H9 (cell line): ENCODE data around the gene LPAR3. TPM values are rescaled to one million over a fixed set of nuclear protein-coding genes. Genes with fewer than 3 reads are reported as not detected.

Experiments used
- DNase-seq: peaks from one replicate; pipeline ENCODE4 v3.0.0-alpha.2; 2017
- H2AFZ ChIP-seq: one replicate; pipeline ENCODE4 v1.6.1; 2013; ENCODE audit warnings: mild to moderate bottlenecking, low read length, control low read depth, moderate library complexity
- H2AK5ac ChIP-seq: 2 replicates; pipeline ENCODE4 v1.6.1; 2013; ENCODE audit warnings: low read length, control low read depth, mixed read lengths; ENCODE audit not compliant: insufficient read length
- H2BK120ac ChIP-seq: one replicate; pipeline ENCODE4 v1.6.1; 2013; ENCODE audit warnings: low read depth, mild to moderate bottlenecking, low read length, control low read depth, inconsistent platforms; ENCODE audit not compliant: poor library complexity, severe bottlenecking
- H2BK12ac ChIP-seq: 2 replicates; pipeline ENCODE4 v1.6.1; 2013; ENCODE audit warnings: low read length, control low read depth, mixed read lengths, low read depth; ENCODE audit not compliant: insufficient read length
- H2BK15ac ChIP-seq: 2 replicates; pipeline ENCODE4 v1.6.1; 2013; ENCODE audit warnings: low read depth, low read length, control low read depth
- H2BK20ac ChIP-seq: one replicate; pipeline ENCODE4 v1.6.1; 2013; ENCODE audit warnings: low read depth, mild to moderate bottlenecking, low read length, control low read depth, inconsistent platforms; ENCODE audit not compliant: poor library complexity, severe bottlenecking
- H2BK5ac ChIP-seq: 2 replicates; pipeline ENCODE4 v1.6.1; 2013; ENCODE audit warnings: low read length, control low read depth, mixed read lengths; ENCODE audit not compliant: insufficient read length
- H3K14ac ChIP-seq: 2 replicates; pipeline ENCODE4 v1.6.1; 2013; ENCODE audit warnings: low read length, control low read depth; ENCODE audit not compliant: insufficient read depth
- H3K18ac ChIP-seq: 2 replicates; pipeline ENCODE4 v1.6.1; 2013; ENCODE audit warnings: low read depth, mild to moderate bottlenecking, mixed read lengths, low read length, control low read depth; ENCODE audit not compliant: insufficient read length
- H3K23ac ChIP-seq: 2 replicates; pipeline ENCODE4 v1.6.1; 2013; ENCODE audit warnings: low read length, control low read depth, mixed read lengths, low read depth; ENCODE audit not compliant: insufficient read length
- H3K23me2 ChIP-seq: 2 replicates; pipeline ENCODE4 v1.6.1; 2013; ENCODE audit warnings: low read depth, mild to moderate bottlenecking, mixed read lengths, low read length, control low read depth; ENCODE audit not compliant: insufficient read length, poor library complexity, severe bottlenecking
- H3K27ac ChIP-seq: 2 replicates; pipeline ENCODE4 v1.5.1; 2013; ENCODE audit warnings: low read length, control low read depth, mixed read lengths, low read depth; ENCODE audit not compliant: insufficient read length
- H3K27me3 ChIP-seq: 2 replicates; pipeline ENCODE4 v1.6.1; 2013; ENCODE audit warnings: low read length, control low read depth, inconsistent platforms; ENCODE audit not compliant: insufficient read depth
- H3K4ac ChIP-seq: 2 replicates; pipeline ENCODE4 v1.6.1; 2013; ENCODE audit warnings: low read depth, mild to moderate bottlenecking, control low read depth, inconsistent platforms, low read length, moderate library complexity
- H3K4me1 ChIP-seq: 2 replicates; pipeline ENCODE4 v1.6.1; 2013; ENCODE audit warnings: low read length, control low read depth, inconsistent platforms; ENCODE audit not compliant: insufficient read depth
- H3K4me2 ChIP-seq: 2 replicates; pipeline ENCODE4 v1.6.1; 2013; ENCODE audit warnings: low read length, control low read depth, mixed read lengths; ENCODE audit not compliant: insufficient read length, insufficient read depth
- H3K56ac ChIP-seq: 2 replicates; pipeline ENCODE4 v1.6.1; 2013; ENCODE audit warnings: low read depth, mild to moderate bottlenecking, mixed read lengths, low read length, control low read depth; ENCODE audit not compliant: insufficient read length
- H3K79me1 ChIP-seq: 2 replicates; pipeline ENCODE4 v1.6.1; 2013; ENCODE audit warnings: low read depth, mild to moderate bottlenecking, moderate library complexity, low read length, control low read depth, inconsistent platforms; ENCODE audit not compliant: insufficient read depth, poor library complexity, severe bottlenecking
- H3K79me2 ChIP-seq: 2 replicates; pipeline ENCODE4 v1.6.1; 2013; ENCODE audit warnings: low read length, control low read depth, inconsistent platforms; ENCODE audit not compliant: insufficient read depth
- H3K9ac ChIP-seq: 2 replicates; pipeline ENCODE4 v1.6.1; 2013; ENCODE audit warnings: low read length, control low read depth, mixed read lengths; ENCODE audit not compliant: insufficient read length; ENCODE audit errors: extremely low read depth
- H3K9me3 ChIP-seq: one replicate; pipeline ENCODE4 v1.6.1; 2013; ENCODE audit warnings: low read depth, low read length, inconsistent platforms; ENCODE audit not compliant: control insufficient read depth
- H3T11ph ChIP-seq: one replicate; pipeline ENCODE4 v1.6.1; 2013; ENCODE audit warnings: mild to moderate bottlenecking, low read length, control low read depth, inconsistent platforms
- H4K20me1 ChIP-seq: one replicate; pipeline ENCODE4 v1.6.1; 2013; ENCODE audit not compliant: control insufficient read depth, insufficient read length, insufficient read depth
- H4K5ac ChIP-seq: 2 replicates; pipeline ENCODE4 v1.6.1; 2013; ENCODE audit warnings: low read depth, mild to moderate bottlenecking, mixed read lengths, low read length, control low read depth; ENCODE audit not compliant: insufficient read length
- H4K8ac ChIP-seq: replicated peaks from 2 replicates; pipeline ENCODE4 v1.6.1; 2013; ENCODE audit warnings: low read length, control low read depth, mixed read lengths, low read depth; ENCODE audit not compliant: insufficient read length
- H4K91ac ChIP-seq: 2 replicates; pipeline ENCODE4 v1.6.1; 2013; ENCODE audit warnings: low read depth, mild to moderate bottlenecking, moderate library complexity, mixed read lengths, low read length, control low read depth; ENCODE audit not compliant: insufficient read length
- H3K27ac Mint-ChIP-seq, 3 experiments: 2 replicates in 2 of 3; 3 replicates in 1 of 3; pipeline ENCODE4 v1.8.0; 2020 to 2021; ENCODE audit warnings: mixed read lengths in 3 of 3, mild to moderate bottlenecking in 1 of 3, moderate library complexity in 1 of 3
- H3K27me3 Mint-ChIP-seq: 2 replicates; pipeline ENCODE4 v1.8.0; 2021; ENCODE audit warnings: low read depth, mild to moderate bottlenecking, moderate library complexity, mixed read lengths
- H3K36me3 Mint-ChIP-seq, 3 experiments: 2 replicates in 2 of 3; 3 replicates in 1 of 3; pipeline ENCODE4 v1.8.0; 2020 to 2021; ENCODE audit warnings: low read depth in 3 of 3, mixed read lengths in 3 of 3; ENCODE audit not compliant: insufficient read depth in 1 of 3
- H3K4me1 Mint-ChIP-seq, 2 experiments: 2 replicates each; pipeline ENCODE4 v1.8.0; 2020; ENCODE audit warnings: mixed read lengths in 2 of 2
- H3K4me3 Mint-ChIP-seq, 2 experiments: 2 replicates in 1 of 2; 3 replicates in 1 of 2; pipeline ENCODE4 v1.8.0; 2020 to 2021; ENCODE audit warnings: mild to moderate bottlenecking in 2 of 2, mixed read lengths in 2 of 2, moderate library complexity in 1 of 2
- H3K9me3 Mint-ChIP-seq, 2 experiments: 2 replicates in 1 of 2; 3 replicates in 1 of 2; pipeline ENCODE4 v1.8.0; 2020; ENCODE audit warnings: mild to moderate bottlenecking in 2 of 2, mixed read lengths in 2 of 2, moderate library complexity in 1 of 2
- CTCF ChIP-seq: fragments of 200-600 bp; sonication (generic); conservative IDR thresholded peaks from 3 replicates; pipeline ENCODE4 v1.8.0; 2021; ENCODE audit warnings: antibody characterized with exemption, mild to moderate bottlenecking
- WGBS: extraction: QIAGEN DNeasy Blood & Tissue Kit; methylation state at CpG from one replicate; pipeline ENCODE4 v1.1.7; 2013; ENCODE audit warnings: missing lambda C conversion rate, low lambda C conversion rate, mixed read lengths; ENCODE audit not compliant: insufficient read length; ENCODE audit errors: extremely low coverage; 5-methylcytosine and 5-hydroxymethylcytosine counted together
- total RNA-seq: library from RNA; stranded (reverse); gene quantifications from 2 replicates; pipeline ENCODE4 v1.2.1, GENCODE V29; 2021

The LPAR3 gene
- total RNA-seq, 1 experiment from 2014 or later: 3.0 TPM

- H3K4me1 ChIP-seq: no peaks in the 10 kb centered on the region
- DNase-seq: no peak
- H2BK5ac ChIP-seq: no peak overlapping the region
- no peak overlapping the region for H4K8ac ChIP-seq
- no peaks in the 10 kb centered on the region for H3K79me2 ChIP-seq
- no peak for TF ChIP-seq CTCF
- H3K18ac ChIP-seq: no peak overlapping the region
- H3T11ph ChIP-seq: no peak overlapping the region
- H2BK20ac ChIP-seq: no peak overlapping the region
- no peak overlapping the region for H3K4me3 Mint-ChIP-seq
- no peak overlapping the region for H3K56ac ChIP-seq
- no peak overlapping the region for H3K9ac ChIP-seq
- H4K91ac ChIP-seq: no peak overlapping the region
- no peaks in the 10 kb centered on the region for H3K4me1 Mint-ChIP-seq
- peaks cover 0 to 11% (median 0%) of the 10 kb centered on the region in 3 experiments; a peak in 2 of 7 replicates for H3K36me3 Mint-ChIP-seq
- H3K27me3 Mint-ChIP-seq: peaks cover 2% of the 10 kb centered on the region; the same call in 1 of the 2 replicates
- no CpG with 5 or more reads among the region's 8 CpGs for WGBS
- no peaks in the 10 kb centered on the region for H3K9me3 ChIP-seq
- H4K5ac ChIP-seq: no peak overlapping the region
- H2BK120ac ChIP-seq: no peak overlapping the region
- no peak overlapping the region for H2BK12ac ChIP-seq
- no peak overlapping the region for H3K27ac Mint-ChIP-seq
- no peaks in the 10 kb centered on the region for H3K27me3 ChIP-seq
- no peak overlapping the region for H3K27ac ChIP-seq
- H3K23me2 ChIP-seq: no peaks in the 10 kb centered on the region
- H3K4ac ChIP-seq: no peak overlapping the region
- H3K79me1 ChIP-seq: no peaks in the 10 kb centered on the region
- no peak overlapping the region for H3K4me2 ChIP-seq
- no peak overlapping the region for H2AK5ac ChIP-seq
- H2AFZ ChIP-seq: no peak overlapping the region
- H3K14ac ChIP-seq: no peak overlapping the region
- no peaks in the 10 kb centered on the region for H4K20me1 ChIP-seq
- H2BK15ac ChIP-seq: no peak overlapping the region
- H3K9me3 Mint-ChIP-seq: no peaks in the 10 kb centered on the region
- no peak overlapping the region for H3K23ac ChIP-seq
Observed at GRCh38 chr1:84857906-84858305, 35.1 kb downstream of the LPAR3 start.
